ENCODE data around the gene CHST10. TPM values are rescaled to one million over a fixed set of nuclear protein-coding genes. Genes with fewer than 3 reads are reported as not detected.
"Not testable (repeated sequence)": the region's sequence is repeated elsewhere in the genome, so short reads cannot be mapped to it uniquely, and the experiment has no call there.

The CHST10 gene
- 4.5 and 4.7 TPM in 2 replicates for total RNA-seq

DNA sequence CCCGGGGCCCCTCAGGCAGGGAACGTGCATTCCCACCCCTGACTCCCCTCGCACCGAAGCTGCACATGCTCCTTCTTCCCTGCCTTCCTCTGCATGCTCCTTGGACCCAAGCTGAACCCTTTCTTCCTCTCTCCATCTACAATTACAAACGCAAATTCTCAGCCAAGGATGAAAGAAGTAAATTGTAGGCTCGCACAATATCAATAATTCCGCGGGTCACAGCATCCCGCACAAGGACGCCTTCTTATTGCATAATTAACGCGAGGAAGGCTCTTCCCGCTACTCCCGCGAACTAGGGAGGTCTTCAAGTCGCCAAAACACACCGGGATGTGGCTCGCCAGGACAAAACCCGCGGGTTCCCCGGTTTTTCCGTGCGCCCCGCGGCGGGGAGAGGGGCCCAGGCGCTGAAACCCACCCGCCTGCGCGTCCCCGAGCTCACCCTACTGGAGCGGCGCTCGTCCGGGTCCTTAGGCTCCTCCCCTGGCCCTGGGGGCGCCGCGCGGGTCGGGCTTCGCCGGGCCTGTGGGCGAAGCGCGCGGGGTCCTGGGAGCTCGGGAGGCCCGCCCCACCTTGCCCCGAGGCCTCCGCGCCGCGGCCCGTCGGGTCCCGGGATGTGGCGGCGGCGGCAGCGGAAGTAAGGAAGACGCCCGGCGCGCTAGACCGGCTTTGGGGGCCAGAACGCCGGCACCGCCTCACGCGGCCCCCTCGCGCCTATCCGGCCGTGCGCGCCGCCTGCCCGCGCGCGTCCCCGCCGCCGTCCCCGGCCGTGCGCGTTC is at the start of gene CHST10:
TSS of gene CHST10 (minus strand) at position 734 of the 776 bp plus-strand sequence. CDS start 10,993 bp downstream, outside the sequence.
- intact Hi-C loops (cut with micrococcal nuclease): loop anchor here (10.0 kb wide), 1 partner anchor 148 kb away; the partner anchor contains the start of gene PDCL3

GRCh38 chr2:100460904-100461530 is 43.5 kb upstream of the CHST10 start:
- intact Hi-C loops (cut with micrococcal nuclease): no loop called here

GRCh38 chr2:100456357-100456756 is 38.9 kb upstream of the CHST10 start:
- intact Hi-C loops (cut with micrococcal nuclease): not testable (repeated sequence)

- intact Hi-C loops (cut with micrococcal nuclease): no loop called here
Measured at GRCh38 chr2:100453853-100454252, 36.4 kb upstream of the CHST10 start.

DNA sequence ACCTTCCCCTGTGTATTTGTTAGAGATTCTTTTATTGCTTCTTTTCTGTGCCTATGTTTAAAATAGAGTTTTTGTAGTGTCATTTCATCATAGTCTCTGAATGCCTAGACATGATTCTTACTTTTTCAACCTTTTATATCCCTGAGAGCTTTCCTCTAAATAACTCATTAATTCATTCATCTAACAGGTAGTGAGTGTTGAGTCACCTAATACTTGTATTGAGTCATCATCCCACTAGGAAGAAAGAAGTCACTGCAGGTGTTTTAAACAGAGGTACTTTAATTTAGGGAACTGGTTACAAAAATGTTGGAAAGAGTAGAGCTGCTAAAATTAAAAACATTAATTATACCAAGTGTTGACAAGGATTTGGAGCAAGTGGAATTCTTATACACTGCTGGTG is 34.3 kb upstream of the CHST10 start:
- intact Hi-C loops (cut with micrococcal nuclease): no loop called here

- intact Hi-C loops (cut with micrococcal nuclease): no loop called here
Measured at GRCh38 chr2:100451092-100451491, 33.6 kb upstream of the CHST10 start.

DNA sequence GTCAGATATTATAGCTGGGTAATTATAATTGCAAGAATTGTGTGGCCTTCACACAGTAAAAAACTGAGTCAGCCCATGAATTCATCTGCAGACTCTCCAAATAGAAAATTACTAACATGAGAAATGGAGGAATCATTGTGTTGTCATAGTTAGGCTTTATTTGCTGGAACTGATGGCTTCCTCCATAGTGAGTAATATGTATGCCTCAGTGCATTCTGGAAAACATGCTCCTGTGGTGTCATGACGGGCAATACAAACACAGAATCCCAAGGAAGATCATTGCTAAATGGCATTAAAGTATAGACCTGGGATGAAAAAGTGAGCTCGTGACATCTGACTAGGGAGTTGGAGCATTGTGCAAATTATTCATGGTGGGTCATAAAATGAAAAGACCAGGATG is 29.2 kb upstream of the CHST10 start:
- intact Hi-C loops (cut with micrococcal nuclease): no loop called here

DNA sequence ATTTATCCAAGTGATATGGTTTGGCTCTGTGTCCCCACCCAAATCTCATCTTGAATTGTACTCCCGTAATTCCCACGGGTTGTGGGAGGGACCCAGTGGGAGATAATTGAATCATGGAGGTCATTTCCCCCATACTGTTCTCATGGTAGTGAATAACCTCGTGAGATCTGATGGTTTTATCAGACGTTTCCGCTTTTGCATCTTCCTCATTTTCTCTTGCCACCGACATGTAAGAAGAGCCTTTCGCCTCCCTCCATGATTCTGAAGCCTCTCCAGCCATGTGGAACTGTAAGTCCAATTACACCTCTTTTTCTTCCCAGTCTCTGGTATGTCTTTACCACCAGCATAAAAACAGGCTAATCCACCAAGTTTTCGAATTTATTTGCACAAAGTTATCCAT is 20.3 kb upstream of the CHST10 start:
- intact Hi-C loops (cut with micrococcal nuclease): no loop called here

DNA sequence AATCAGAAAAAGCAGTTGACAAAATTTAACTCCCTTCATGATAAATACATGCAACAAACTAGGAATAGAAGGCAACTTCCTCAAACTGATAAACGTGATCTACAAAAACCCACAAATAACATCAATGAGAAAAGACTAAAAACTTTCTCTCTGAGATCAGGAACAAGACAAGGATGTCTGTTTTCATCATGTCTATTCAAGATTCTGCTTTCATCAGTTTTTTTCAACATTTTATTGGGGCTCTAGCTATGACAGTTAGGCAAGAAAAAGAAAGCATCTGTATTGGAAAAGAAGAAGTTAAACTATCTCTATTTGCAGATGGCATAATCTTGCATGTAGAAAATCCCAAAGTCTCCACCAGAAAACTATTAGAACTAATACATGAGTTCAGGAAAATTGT is 12.3 kb upstream of the CHST10 start:
- intact Hi-C loops (cut with micrococcal nuclease): loop anchor here (5.0 kb wide), 2 partner anchors 168 to 558 kb away; no protein-coding TSS in a partner anchor

DNA sequence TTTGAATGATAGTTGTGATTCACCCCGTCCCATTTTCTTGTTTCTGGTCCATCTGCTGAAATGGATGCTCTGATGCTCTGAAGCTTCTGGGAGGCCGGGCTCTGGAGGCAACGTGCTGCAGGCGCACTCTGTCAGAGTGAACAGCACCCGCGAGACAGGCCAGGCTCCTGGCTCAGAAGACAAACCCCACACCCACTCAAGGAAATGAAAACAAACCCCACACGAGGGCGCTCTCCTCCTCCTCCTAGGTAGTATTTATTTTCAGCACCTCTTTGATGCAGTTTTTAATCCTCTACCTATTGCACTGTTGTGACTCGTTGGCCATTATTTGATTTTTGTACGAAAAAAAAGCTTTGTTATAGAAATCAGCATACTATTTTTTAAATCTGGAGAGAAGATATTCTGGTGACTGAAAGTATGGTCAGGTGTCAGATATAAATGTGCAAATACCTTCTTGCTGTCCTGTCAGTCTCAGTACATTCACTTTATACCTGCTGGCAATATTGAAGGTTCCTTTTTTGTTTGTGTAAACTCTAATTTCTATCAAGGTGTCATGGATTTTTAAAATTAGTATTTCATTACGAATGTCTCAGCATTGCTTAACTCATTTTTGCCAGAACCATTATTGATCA is 10.3 kb upstream of the CHST10 start:
- intact Hi-C loops (cut with micrococcal nuclease): loop anchor here (5.0 kb wide), 2 partner anchors 170 to 560 kb away; no protein-coding TSS in a partner anchor

GRCh38 chr2:100427111-100427510 is 9.6 kb upstream of the CHST10 start:
- intact Hi-C loops (cut with micrococcal nuclease): loop anchor here (5.0 kb wide), 2 partner anchors 170 to 560 kb away; no protein-coding TSS in a partner anchor

- intact Hi-C loops (cut with micrococcal nuclease): loop anchor here (5.0 kb wide), 2 partner anchors 171 to 561 kb away; no protein-coding TSS in a partner anchor
Measured at GRCh38 chr2:100426384-100426720, 8.9 kb upstream of the CHST10 start.

- intact Hi-C loops (cut with micrococcal nuclease): loop anchor here (5.0 kb wide), 2 partner anchors 172 to 562 kb away; no protein-coding TSS in a partner anchor
Measured at GRCh38 chr2:100425573-100426383, 8.3 kb upstream of the CHST10 start.

- intact Hi-C loops (cut with micrococcal nuclease): loop anchor here (5.0 kb wide), 2 partner anchors 172 to 562 kb away; no protein-coding TSS in a partner anchor
Measured at GRCh38 chr2:100425107-100425506, 7.6 kb upstream of the CHST10 start.

GRCh38 chr2:100424277-100424875 is 6.9 kb upstream of the CHST10 start:
- intact Hi-C loops (cut with micrococcal nuclease): no loop called here

DNA sequence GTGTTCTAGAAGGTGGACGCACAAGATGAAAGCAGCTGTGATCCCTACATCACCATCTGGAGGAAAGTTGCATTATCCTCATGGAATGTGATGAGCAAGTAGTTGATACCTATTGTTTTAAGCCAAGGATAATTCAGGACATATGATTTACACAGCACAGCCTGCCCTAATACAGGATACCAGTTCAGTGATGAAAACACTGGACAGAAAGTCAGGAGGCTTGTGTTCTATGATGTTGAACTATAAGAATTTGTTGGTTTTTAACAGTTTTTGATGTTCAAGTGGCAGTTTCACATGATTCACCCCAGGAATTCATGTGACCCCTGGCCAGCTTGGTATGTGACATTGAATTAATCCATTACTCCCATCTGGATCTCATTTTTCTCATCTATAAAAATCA is 6.2 kb upstream of the CHST10 start:
- intact Hi-C loops (cut with micrococcal nuclease): no loop called here

DNA sequence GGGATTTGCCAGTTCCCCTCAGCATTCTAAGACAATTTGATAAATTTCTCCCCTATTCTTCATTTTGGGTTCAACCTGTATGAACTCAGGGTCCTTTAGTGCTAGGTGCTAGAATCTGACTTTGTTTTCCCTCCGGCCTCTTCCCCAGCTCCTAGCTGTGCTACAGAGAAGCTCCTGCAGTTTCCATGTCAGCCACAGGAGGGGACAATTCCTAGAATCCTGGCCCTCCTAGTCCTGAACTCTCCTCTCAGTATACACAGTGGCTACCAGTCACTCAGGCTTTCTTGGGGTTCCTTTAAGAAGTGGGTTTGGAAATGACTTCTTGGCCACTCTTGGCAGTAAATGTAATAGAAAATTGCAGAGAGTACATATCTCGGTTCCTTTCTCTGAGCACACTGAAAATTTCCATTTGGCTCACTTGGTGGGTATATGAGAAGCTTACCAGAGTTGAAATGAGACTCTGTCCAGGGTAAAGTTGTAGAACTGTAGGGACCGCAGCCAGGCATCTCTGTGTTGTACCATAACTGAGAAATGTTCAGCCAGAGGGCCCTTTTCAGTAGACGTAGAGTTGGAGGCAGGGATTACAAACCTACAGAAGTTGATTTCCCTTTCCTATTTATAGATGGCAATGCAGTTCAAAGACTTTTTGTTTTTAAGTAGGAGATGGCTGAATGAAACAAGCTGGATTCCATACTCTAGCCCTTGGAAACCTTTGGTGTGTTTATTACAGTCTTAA is 5.0 kb upstream of the CHST10 start:
- intact Hi-C loops (cut with micrococcal nuclease): no loop called here

- intact Hi-C loops (cut with micrococcal nuclease): loop anchor here (10.0 kb wide), 1 partner anchor 145 kb away; the partner anchor contains the start of gene PDCL3
Measured at GRCh38 chr2:100419915-100420314, 2.4 kb upstream of the CHST10 start.

- intact Hi-C loops (cut with micrococcal nuclease): loop anchor here (10.0 kb wide), 1 partner anchor 146 kb away; the partner anchor contains the start of gene PDCL3
Measured at GRCh38 chr2:100418406-100418962, 1.0 kb upstream of the CHST10 start.

Data from T-helper 2 cell treated with Interferon-gamma antibody and Interleukin-4, amounts not matched to agents 100 ng/mL and 5 ng/mL, for 36 hours (primary cell).